MM.1S (cell line): Measurements from ENCODE around the gene CC2D1B.

Source experiments
- DNase-seq: peaks from one replicate; pipeline ENCODE4 v3.0.0-alpha.2; 2015
- H2AFZ ChIP-seq: fragments of 300-600 bp; sonication (generic); 2 replicates; pipeline ENCODE4 v1.6.0; 2016; ENCODE audit warnings: antibody characterized with exemption, low read length
- H3F3A ChIP-seq: fragments of 300-600 bp; sonication (generic); 2 replicates; pipeline ENCODE4 v1.6.1; 2016; ENCODE audit warnings: mild to moderate bottlenecking, antibody characterized with exemption, low read length, moderate library complexity, mixed read lengths; ENCODE audit not compliant: insufficient read depth
- H3K27ac ChIP-seq: fragments of 300-600 bp; sonication (generic); 2 replicates; pipeline ENCODE4 v1.5.1; 2016; ENCODE audit warnings: mild to moderate bottlenecking, low read length
- H3K27me3 ChIP-seq: fragments of 300-600 bp; sonication (generic); replicated peaks from 2 replicates; pipeline ENCODE4 v1.6.0; 2016; ENCODE audit warnings: low read length; ENCODE audit not compliant: insufficient read depth
- H3K36me3 ChIP-seq: fragments of 300-600 bp; sonication (generic); replicated peaks from 2 replicates; pipeline ENCODE4 v1.6.1; 2016; ENCODE audit warnings: mild to moderate bottlenecking, low read length, mixed read lengths; ENCODE audit not compliant: insufficient read depth
- H3K4me1 ChIP-seq: fragments of 300-600 bp; sonication (generic); 2 replicates; pipeline ENCODE4 v1.6.1; 2016; ENCODE audit warnings: low read length, mixed read lengths
- H3K4me2 ChIP-seq: fragments of 300-600 bp; sonication (generic); 2 replicates; pipeline ENCODE4 v1.6.0; 2016; ENCODE audit warnings: low read depth, low read length
- H3K4me3 ChIP-seq: fragments of 300-600 bp; sonication (generic); 2 replicates; pipeline ENCODE4 v1.5.1; 2016; ENCODE audit warnings: low read length, mixed read lengths
- H3K79me2 ChIP-seq: fragments of 300-600 bp; sonication (generic); 2 replicates; pipeline ENCODE4 v1.6.1; 2016; ENCODE audit warnings: mixed run types, low read length, mixed read lengths
- H3K9ac ChIP-seq: fragments of 300-600 bp; sonication (generic); 2 replicates; pipeline ENCODE4 v1.6.1; 2016; ENCODE audit warnings: low read length, mixed read lengths
- H3K9me2 ChIP-seq: fragments of 300-600 bp; sonication (generic); replicated peaks from 2 replicates; pipeline ENCODE4 v1.6.1; 2016; ENCODE audit warnings: mild to moderate bottlenecking, low read length, mixed read lengths; ENCODE audit not compliant: insufficient read depth
- H3K9me3 ChIP-seq: fragments of 300-600 bp; sonication (generic); replicated peaks from 2 replicates; pipeline ENCODE4 v1.6.1; 2016; ENCODE audit warnings: mild to moderate bottlenecking, low read length, mixed read lengths; ENCODE audit not compliant: insufficient read depth
- H4K20me1 ChIP-seq: fragments of 300-600 bp; sonication (generic); 2 replicates; pipeline ENCODE4 v1.6.1; 2016; ENCODE audit warnings: mild to moderate bottlenecking, low read length, moderate library complexity, mixed read lengths; ENCODE audit not compliant: insufficient read depth
- EZH2 ChIP-seq: fragments of 300-600 bp; sonication (generic); optimal IDR thresholded peaks from 2 replicates; pipeline ENCODE3; 2017; ENCODE audit warnings: low read depth, mild to moderate bottlenecking, antibody characterized with exemption, low read length, mixed read lengths
- EZH2phosphoT487 ChIP-seq: fragments of 300-600 bp; sonication (generic); IDR thresholded peaks from 2 replicates; pipeline ENCODE4 v1.6.1; 2018; ENCODE audit warnings: antibody characterized with exemption, low read length
- TF ChIP-seq, protein P1 (sequence below): fragments of 300-600 bp; sonication (generic); IDR thresholded peaks from 2 replicates; pipeline ENCODE4 v1.5.1; 2016; ENCODE audit warnings: antibody characterized with exemption, low read length, mixed read lengths

CC2D1B gene

GRCh38 chr1:52359676-52360594 lies 6.1 kb downstream of the CC2D1B start:
- TF ChIP-seq, protein P1, sequence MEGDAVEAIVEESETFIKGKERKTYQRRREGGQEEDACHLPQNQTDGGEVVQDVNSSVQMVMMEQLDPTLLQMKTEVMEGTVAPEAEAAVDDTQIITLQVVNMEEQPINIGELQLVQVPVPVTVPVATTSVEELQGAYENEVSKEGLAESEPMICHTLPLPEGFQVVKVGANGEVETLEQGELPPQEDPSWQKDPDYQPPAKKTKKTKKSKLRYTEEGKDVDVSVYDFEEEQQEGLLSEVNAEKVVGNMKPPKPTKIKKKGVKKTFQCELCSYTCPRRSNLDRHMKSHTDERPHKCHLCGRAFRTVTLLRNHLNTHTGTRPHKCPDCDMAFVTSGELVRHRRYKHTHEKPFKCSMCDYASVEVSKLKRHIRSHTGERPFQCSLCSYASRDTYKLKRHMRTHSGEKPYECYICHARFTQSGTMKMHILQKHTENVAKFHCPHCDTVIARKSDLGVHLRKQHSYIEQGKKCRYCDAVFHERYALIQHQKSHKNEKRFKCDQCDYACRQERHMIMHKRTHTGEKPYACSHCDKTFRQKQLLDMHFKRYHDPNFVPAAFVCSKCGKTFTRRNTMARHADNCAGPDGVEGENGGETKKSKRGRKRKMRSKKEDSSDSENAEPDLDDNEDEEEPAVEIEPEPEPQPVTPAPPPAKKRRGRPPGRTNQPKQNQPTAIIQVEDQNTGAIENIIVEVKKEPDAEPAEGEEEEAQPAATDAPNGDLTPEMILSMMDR: no peak
- TF ChIP-seq EZH2 (no peak), EZH2phosphoT487 (no peak)
- Histone ChIP-seq H3K4me3 (no peak overlapping the region), H3K9me3 (no peaks in the 10 kb centered on the region), H2AFZ (no peak overlapping the region), H3K27ac (no peak overlapping the region), H3F3A (no peaks in the 10 kb centered on the region), H3K9ac (no peak overlapping the region), H3K79me2 (peaks cover 31% of the 10 kb centered on the region), H3K36me3 (no peaks in the 10 kb centered on the region; the same call in none of the 2 replicates), H4K20me1 (no peaks in the 10 kb centered on the region), H3K27me3 (no peaks in the 10 kb centered on the region), H3K9me2 (no peaks in the 10 kb centered on the region), H3K4me2 (no peak overlapping the region), H3K4me1 (peaks cover 7% of the 10 kb centered on the region)
- DNase-seq: no peak

- H3K9ac ChIP-seq: no peak overlapping the region
- H3F3A ChIP-seq: no peaks in the 10 kb centered on the region
- no peak overlapping the region for H2AFZ ChIP-seq
- no peak overlapping the region for H3K27ac ChIP-seq
- H3K36me3 ChIP-seq: no peaks in the 10 kb centered on the region; the same call in none of the 2 replicates
- no peak overlapping the region for H3K4me2 ChIP-seq
- peaks cover 22% of the 10 kb centered on the region for H3K79me2 ChIP-seq
- no peaks in the 10 kb centered on the region for H3K9me2 ChIP-seq
- TF ChIP-seq EZH2 (no peak), EZH2phosphoT487 (no peak)
- TF ChIP-seq, protein P1: no peak
- no peaks in the 10 kb centered on the region for H4K20me1 ChIP-seq
- no peak overlapping the region for H3K4me3 ChIP-seq
- no peaks in the 10 kb centered on the region for H3K4me1 ChIP-seq
- no peak for DNase-seq
- H3K9me3 ChIP-seq: no peaks in the 10 kb centered on the region
- H3K27me3 ChIP-seq: no peaks in the 10 kb centered on the region
These were observed 7.0 kb downstream of the CC2D1B start for GRCh38 chr1:52358851-52359497.

GRCh38 chr1:52357397-52357796 lies 8.6 kb downstream of the CC2D1B start:
- H4K20me1 ChIP-seq: no peaks in the 10 kb centered on the region
- no peaks in the 10 kb centered on the region for H3F3A ChIP-seq
- no peak for TF ChIP-seq EZH2
- TF ChIP-seq, protein P1: no peak
- TF ChIP-seq EZH2phosphoT487: no peak

More at GRCh38 chr1:52357397-52357796, 8.6 kb downstream of the CC2D1B start:
- Histone ChIP-seq H3K9ac (no peak overlapping the region), H2AFZ (no peak overlapping the region), H3K27ac (no peak overlapping the region), H3K9me2 (no peaks in the 10 kb centered on the region), H3K9me3 (no peaks in the 10 kb centered on the region), H3K27me3 (no peaks in the 10 kb centered on the region), H3K4me2 (no peak overlapping the region), H3K36me3 (no peaks in the 10 kb centered on the region; the same call in none of the 2 replicates), H3K4me3 (no peak overlapping the region), H3K4me1 (no peaks in the 10 kb centered on the region), H3K79me2 (peaks cover 11% of the 10 kb centered on the region)
- DNase-seq: no peak
